LHCN-M2 (cell line): ENCODE results near the gene NKAIN1. TPM values are rescaled to one million over a fixed set of nuclear protein-coding genes. Genes with fewer than 3 reads are reported as not detected.
"Not testable (repeated sequence)": the region's sequence is repeated elsewhere in the genome, so short reads cannot be mapped to it uniquely, and the experiment has no call there.

ENCODE experiments used
- DNase-seq: peaks from one replicate; pipeline ENCODE4 v3.0.0-alpha.2; 2012; ENCODE audit warnings: low read depth
- polyA plus RNA-seq: library from polyadenylated mRNA; unstranded; fragments of >200 nt; gene quantifications from one replicate; pipeline ENCODE4 v1.2.1, GENCODE V29; 2012; ENCODE audit warnings: missing spikeins
- total RNA-seq: library from RNA; depleted of rRNA; stranded (reverse); fragments of >200 nt; gene quantifications from 2 replicates; pipeline ENCODE4 v1.2.3, GENCODE V29; 2014; rRNA removed

Gene NKAIN1
- not detected in 2 replicates for total RNA-seq
- polyA plus RNA-seq, result 0.10 TPM

DNA sequence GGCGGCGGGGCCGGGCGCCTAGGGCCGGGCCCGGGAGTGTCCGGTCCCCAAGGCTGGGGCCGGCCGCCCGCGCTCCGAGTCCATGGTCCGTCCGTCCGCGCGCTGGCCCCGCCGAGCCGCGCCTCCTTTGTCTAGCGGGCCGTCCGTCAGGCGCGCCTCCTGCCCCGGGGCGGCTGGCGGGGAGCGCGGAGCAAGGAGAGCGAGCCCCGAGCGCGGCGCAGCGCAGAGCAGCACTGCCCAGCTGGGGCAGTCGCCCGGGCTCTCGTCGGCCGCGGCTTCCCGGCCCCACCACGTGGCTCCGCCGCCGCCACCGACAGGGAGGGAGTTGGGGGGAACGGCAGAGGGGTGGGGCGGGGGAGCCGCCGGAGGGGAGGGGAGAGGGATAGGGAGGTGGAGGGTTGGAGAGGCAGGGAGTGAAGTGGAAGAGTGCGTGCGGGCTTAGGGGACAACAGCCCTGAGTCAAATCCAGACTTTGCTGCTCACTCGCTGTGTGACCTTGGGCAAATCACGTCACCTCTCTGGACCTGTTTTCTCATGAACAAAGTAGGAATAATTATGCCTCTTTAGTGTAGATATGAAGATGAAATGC is at the start of gene NKAIN1:
Gene NKAIN1 (minus strand): TSS at position 235 of the 589 bp plus-strand sequence. CDS start 340 bp downstream, outside the sequence.
- DNase-seq, result no peak

GRCh38 chr1:31289021-31289420 is 49.3 kb upstream of the NKAIN1 start:
- no peak for DNase-seq

DNA sequence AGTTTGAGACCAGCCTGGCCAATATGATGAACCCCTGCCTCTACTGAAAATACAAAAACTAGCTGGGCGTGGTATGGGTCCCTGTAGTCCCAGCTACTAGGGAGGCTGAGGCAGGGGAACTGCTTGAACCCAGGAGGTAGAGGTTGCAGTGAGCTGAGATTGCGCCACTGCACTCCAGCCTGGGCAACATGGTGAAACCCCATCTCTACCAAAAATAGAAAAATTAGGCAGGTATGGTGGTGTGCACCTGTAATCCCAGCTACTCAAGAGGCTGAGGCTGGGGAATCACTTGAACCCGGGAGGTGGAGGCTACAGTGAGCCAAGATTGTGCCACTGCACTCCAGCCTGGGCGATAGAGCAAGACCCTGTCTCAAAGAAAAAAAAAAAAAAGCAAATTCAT is 48.1 kb upstream of the NKAIN1 start:
- not testable (repeated sequence) for DNase-seq

DNA sequence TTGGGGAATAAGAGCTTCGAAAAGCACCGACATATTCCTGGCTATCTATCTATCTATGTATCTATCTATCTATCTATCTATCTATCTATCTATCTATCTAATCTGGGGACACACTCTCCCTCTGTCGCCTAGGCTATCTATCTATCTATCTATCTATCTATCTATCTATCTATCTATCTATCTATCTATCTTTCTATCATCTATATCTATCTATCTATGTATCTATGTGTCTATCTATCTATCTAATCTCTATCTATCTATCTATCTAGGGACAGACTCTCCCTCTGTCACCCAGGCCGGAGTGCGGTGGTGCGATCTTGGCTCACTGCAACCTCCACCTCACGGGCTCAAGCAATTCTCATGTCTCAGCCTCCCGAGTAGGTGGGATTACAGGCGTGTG is 42.7 kb upstream of the NKAIN1 start:
- not testable (repeated sequence) for DNase-seq

GRCh38 chr1:31273619-31274018 is 33.9 kb upstream of the NKAIN1 start:
- no peak for DNase-seq

DNA sequence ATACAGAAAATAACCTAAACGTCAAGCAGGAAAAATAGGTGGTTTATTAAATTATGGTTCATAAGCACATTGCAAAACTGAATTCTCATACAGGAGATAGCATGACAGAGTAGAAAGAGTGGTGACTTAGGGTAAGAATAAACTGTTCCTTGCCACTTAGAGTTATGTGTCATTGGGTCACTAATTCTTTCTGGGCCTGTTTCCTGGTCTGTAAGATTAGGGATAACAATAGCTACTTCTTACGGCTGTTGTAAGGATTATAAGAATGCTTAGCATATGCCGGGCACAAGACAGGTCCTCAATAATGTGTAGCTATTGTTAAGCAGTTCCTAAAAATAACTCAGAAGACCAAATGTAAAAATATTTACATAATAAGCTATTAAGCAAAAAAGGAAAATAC is 32.7 kb upstream of the NKAIN1 start:
- DNase-seq, result no peak

DNA sequence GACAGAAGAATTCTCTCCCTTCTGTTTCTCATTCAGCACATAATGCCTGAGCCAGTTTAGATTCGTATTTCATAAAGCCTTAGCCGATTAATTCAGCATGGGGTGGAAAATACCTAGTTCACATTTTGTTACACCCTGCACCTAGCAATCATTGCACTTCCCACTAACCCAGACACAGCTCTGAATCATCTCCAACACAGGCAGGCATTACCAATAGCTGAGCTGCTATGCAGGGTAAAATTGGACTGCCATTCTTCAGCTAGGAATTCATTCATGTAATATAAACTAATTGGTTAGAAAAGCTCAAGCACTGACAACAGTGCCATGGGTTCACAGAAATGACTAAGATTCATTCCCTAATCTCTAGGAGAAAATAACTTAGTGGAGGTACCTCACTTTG is 26.9 kb upstream of the NKAIN1 start:
- no peak for DNase-seq

- DNase-seq, result no peak
Observed at GRCh38 chr1:31264790-31265386, 25.2 kb upstream of the NKAIN1 start.

- DNase-seq, result no peak
Observed at GRCh38 chr1:31263408-31263807, 23.7 kb upstream of the NKAIN1 start.

GRCh38 chr1:31262393-31262792 is 22.7 kb upstream of the NKAIN1 start:
- DNase-seq, result not testable (repeated sequence)

- no peak for DNase-seq
Observed at GRCh38 chr1:31261916-31262315, 22.2 kb upstream of the NKAIN1 start.

- DNase-seq, result peak; percentile 19
Observed at GRCh38 chr1:31259746-31260145, 20.1 kb upstream of the NKAIN1 start.

GRCh38 chr1:31258581-31258980 is 18.9 kb upstream of the NKAIN1 start:
- DNase-seq, result no peak

DNA sequence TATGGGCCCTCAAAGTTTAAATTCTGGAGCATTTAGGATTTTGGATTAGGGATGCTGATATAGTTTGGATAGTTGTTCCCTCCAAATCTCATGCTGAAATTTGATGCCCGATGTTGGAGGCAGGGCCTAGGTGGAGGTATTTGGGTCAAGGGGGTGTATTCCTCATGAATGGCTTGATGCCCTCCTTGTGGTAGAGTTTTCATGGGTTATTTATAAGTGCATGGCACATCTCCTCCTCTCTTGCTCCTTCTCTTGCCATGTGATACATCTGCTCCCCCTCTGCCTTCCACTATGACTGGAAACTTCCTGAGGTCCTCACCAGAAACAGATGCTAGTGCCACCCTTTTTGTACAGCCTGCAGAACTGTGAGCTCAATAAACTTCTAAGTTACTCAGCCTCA is 17.5 kb upstream of the NKAIN1 start:
- no peak for DNase-seq

DNA sequence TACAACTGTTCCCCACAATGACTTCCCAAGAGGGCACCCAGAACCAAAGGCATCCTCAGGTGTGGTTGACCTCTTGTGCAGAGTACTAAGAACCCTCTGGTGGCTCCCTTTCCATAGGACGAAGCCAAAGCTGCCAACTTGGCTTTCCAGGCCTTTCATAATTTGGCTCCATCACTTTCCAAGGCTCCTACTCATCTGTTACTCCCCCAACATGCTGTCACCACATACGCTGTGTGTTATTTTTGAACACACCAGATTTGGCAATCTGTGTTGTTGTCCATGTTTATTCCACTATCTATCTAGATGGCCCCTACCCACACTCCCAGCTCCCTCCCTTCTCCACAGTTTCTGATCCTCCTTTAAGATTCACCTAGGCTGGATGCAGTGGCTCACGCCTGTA is 10.2 kb upstream of the NKAIN1 start:
- no peak for DNase-seq

DNA sequence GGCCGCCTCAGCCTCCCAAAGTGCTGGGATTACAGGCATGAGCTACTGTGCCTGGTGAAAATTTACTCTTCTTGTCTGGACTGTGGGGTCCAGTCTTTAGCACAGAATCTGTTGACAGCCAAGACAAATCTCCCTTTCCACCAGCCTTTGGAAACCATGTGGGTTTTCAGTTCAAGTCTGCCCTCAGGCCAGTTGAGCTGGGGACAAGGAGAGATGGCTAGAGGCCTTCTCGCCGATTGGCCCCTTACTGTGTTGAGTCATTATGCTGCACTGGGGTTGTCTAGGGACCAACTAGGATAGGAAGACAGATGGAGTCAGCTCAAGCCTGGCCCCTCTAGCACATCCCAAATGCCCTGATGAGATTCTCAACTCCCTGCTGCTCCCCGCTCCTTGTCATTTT is 8.6 kb upstream of the NKAIN1 start:
- DNase-seq, result no peak

DNA sequence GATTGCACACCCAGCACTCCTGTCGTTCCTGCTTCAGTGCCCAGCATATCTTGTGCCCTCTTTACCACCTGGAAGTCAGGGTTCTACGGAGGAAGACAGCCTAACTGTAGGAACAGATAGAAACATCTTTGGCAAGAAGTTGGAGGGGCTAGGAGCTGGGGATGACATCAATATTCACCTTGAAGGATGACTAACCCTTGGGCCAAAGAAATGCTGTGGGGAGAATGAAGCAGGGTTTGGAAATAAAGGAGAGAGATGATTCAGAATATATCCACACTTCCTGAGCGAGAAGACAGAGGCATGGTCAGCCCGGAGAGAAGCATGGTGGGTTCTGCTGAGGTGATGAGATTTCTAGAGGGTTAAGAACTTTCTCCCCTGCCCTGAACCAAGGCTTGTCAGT is 4.6 kb upstream of the NKAIN1 start:
- DNase-seq, result no peak

- peak; percentile 28 for DNase-seq
Observed at GRCh38 chr1:31243501-31244286, 4.0 kb upstream of the NKAIN1 start.

DNA sequence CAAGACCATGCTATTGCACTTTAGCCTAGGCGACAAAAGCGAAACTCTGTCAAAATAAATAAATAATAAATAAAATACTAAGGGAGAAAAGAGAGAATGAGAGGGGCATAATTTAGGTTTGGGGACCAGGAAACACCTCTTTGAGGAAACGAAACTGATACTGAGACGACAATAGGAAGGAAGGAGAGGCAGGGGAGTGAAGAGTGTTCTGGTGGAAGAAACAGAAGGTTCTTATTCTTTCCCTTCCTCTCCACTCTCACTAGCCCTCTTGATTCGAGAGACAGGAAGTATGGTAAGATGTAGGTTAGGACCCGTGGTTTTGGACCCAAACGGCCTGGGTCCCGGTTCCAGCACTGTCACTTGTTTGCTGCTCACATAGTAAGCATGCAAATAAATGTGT is 1.6 kb upstream of the NKAIN1 start:
- DNase-seq, result no peak

- no peak for DNase-seq
Observed at GRCh38 chr1:31238986-31239613, 587 bp downstream of the NKAIN1 start.

DNA sequence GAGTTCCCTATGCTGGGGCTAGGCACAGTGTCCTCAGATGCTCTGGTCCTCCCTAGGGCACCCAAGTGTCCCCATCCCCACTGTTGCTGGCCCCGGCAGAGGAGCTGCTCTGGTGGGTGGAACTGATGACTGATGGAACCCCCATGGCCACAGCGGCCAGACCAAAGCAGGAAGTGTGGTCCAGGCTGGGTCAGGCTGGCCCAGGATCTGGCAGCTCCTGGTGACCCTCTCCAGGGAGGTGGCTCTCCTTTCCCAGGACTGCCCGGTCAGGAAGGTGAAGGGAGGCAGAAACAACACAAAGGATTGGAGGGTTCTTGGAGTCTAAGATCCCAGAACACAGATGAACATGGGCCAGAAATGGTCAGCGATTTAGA is 1.1 kb downstream of the NKAIN1 start:
- no peak for DNase-seq

DNA sequence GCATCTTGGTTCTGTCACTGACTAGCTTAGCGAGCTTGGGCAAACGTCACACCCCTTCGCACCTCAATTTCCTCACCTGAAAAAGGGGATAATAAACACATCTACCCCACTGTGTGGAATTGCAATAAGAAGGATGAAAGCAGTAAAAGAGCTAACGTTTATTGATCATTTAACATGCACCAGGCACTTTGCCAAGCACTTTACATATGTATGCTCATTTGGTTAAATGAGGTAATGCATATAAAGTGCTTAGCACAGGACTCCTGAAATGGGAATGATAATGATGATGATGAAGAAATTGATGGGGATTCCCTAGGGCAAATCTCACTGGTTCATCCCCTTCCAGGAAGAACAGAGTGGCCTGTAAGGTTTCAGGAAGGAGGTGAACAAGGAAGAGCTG is 4.8 kb downstream of the NKAIN1 start:
- DNase-seq, result no peak
